NT2/D1 (cell line): ENCODE measurements around the gene HSF2BP.

ENCODE experiments used
- SUZ12 ChIP-seq: IDR thresholded peaks from 2 replicates; pipeline ENCODE4 v1.6.1; 2011; ENCODE audit not compliant: insufficient read length, insufficient read depth; ENCODE audit errors: extremely low read depth
- YY1 ChIP-seq: IDR thresholded peaks from 2 replicates; pipeline ENCODE4 v1.6.1; 2011; ENCODE audit not compliant: insufficient read length, insufficient read depth

- TF ChIP-seq YY1: no peak
- no peak for TF ChIP-seq SUZ12
These were observed 62.2 kb downstream of the HSF2BP start for GRCh38 chr21:43597052-43597451.
